Activated T-cell treated with anti-CD3 and anti-CD28 coated beads, Interleukin-2, amount 50 U/mL, for 24 hours (primary cell): ENCODE measurements around the gene TERB1.

Experiments used
- DNase-seq: peaks from one replicate; pipeline ENCODE4 v3.0.0-alpha.2; 2020
- H3K27ac Mint-ChIP-seq: 2 replicates; pipeline ENCODE4 v1.8.0; 2020; ENCODE audit warnings: mild to moderate bottlenecking, mixed read lengths
- H3K27me3 Mint-ChIP-seq: 2 replicates; pipeline ENCODE4 v1.8.0; 2020; ENCODE audit warnings: mixed read lengths
- H3K36me3 Mint-ChIP-seq: 2 replicates; pipeline ENCODE4 v1.8.0; 2020; ENCODE audit warnings: low read depth, mixed read lengths
- H3K4me1 Mint-ChIP-seq: 2 replicates; pipeline ENCODE4 v1.8.0; 2020; ENCODE audit warnings: low read depth, mixed read lengths
- H3K4me3 Mint-ChIP-seq: 2 replicates; pipeline ENCODE4 v1.8.0; 2020; ENCODE audit warnings: mild to moderate bottlenecking, moderate library complexity, mixed read lengths
- H3K9me3 Mint-ChIP-seq: 2 replicates; pipeline ENCODE4 v1.8.0; 2020; ENCODE audit warnings: mixed read lengths

Gene TERB1

GRCh38 chr16:66714654-66715307 lies 86.6 kb downstream of the TERB1 start:
- Mint-ChIP-seq H3K27me3 (peaks cover 3% of the 10 kb centered on the region), H3K4me3 (no peak overlapping the region), H3K4me1 (no peaks in the 10 kb centered on the region), H3K9me3 (no peaks in the 10 kb centered on the region), H3K36me3 (peaks cover 18% of the 10 kb centered on the region), H3K27ac (no peak overlapping the region)
- no peak for DNase-seq

GRCh38 chr16:66714062-66714461 lies 87.3 kb downstream of the TERB1 start:
- no peaks in the 10 kb centered on the region for H3K9me3 Mint-ChIP-seq
- no peaks in the 10 kb centered on the region for H3K4me1 Mint-ChIP-seq
- no peak for DNase-seq
- H3K36me3 Mint-ChIP-seq, result peaks cover 12% of the 10 kb centered on the region
- H3K4me3 Mint-ChIP-seq, result no peak overlapping the region
- H3K27me3 Mint-ChIP-seq, result peaks cover 3% of the 10 kb centered on the region
- no peak overlapping the region for H3K27ac Mint-ChIP-seq

- DNase-seq, result no peak
- no peak overlapping the region for H3K27ac Mint-ChIP-seq
- no peak overlapping the region for H3K4me3 Mint-ChIP-seq
- peaks cover 3% of the 10 kb centered on the region for H3K27me3 Mint-ChIP-seq
- no peaks in the 10 kb centered on the region for H3K9me3 Mint-ChIP-seq
- H3K36me3 Mint-ChIP-seq, result peaks cover 6% of the 10 kb centered on the region
- H3K4me1 Mint-ChIP-seq, result no peaks in the 10 kb centered on the region
These were observed 88.3 kb downstream of the TERB1 start for GRCh38 chr16:66713076-66713475.

- DNase-seq, result no peak
- Mint-ChIP-seq H3K4me1 (no peaks in the 10 kb centered on the region), H3K27ac (no peak overlapping the region), H3K4me3 (no peak overlapping the region), H3K36me3 (peaks cover 2% of the 10 kb centered on the region), H3K27me3 (peaks cover 4% of the 10 kb centered on the region), H3K9me3 (no peaks in the 10 kb centered on the region)
These were observed 88.9 kb downstream of the TERB1 start for GRCh38 chr16:66712512-66712911.

- no peak for DNase-seq
- no peaks in the 10 kb centered on the region for H3K4me1 Mint-ChIP-seq
- no peak overlapping the region for H3K4me3 Mint-ChIP-seq
- no peaks in the 10 kb centered on the region for H3K9me3 Mint-ChIP-seq
- no peak overlapping the region for H3K27ac Mint-ChIP-seq
- H3K36me3 Mint-ChIP-seq, result no peaks in the 10 kb centered on the region
- peaks cover 7% of the 10 kb centered on the region for H3K27me3 Mint-ChIP-seq
These were observed 89.8 kb downstream of the TERB1 start for GRCh38 chr16:66711581-66711980.

- Mint-ChIP-seq H3K27me3 (peaks cover 12% of the 10 kb centered on the region), H3K4me1 (no peaks in the 10 kb centered on the region), H3K4me3 (no peak overlapping the region), H3K27ac (no peak overlapping the region), H3K36me3 (no peaks in the 10 kb centered on the region), H3K9me3 (no peaks in the 10 kb centered on the region)
- no peak for DNase-seq
These were observed 94.9 kb downstream of the TERB1 start for GRCh38 chr16:66706506-66706880.

- no peak for DNase-seq
- Mint-ChIP-seq H3K4me1 (no peaks in the 10 kb centered on the region), H3K4me3 (no peak overlapping the region), H3K27ac (no peak overlapping the region), H3K27me3 (peaks cover 12% of the 10 kb centered on the region), H3K9me3 (no peaks in the 10 kb centered on the region), H3K36me3 (no peaks in the 10 kb centered on the region)
These were observed 95.4 kb downstream of the TERB1 start for GRCh38 chr16:66705790-66706505.
